ENCODE measurements around the gene DAAM1. TPM values are rescaled to one million over a fixed set of nuclear protein-coding genes. Genes with fewer than 3 reads are reported as not detected.

Gene DAAM1
- polyA plus RNA-seq, 1 donor from 2014 or later: 161 TPM

GRCh38 chr14:59210621-59211020 lies 22.2 kb downstream of the DAAM1 start:
- Histone ChIP-seq H4K20me1 (ENCODE audit: insufficient read depth) (peaks cover 22% of the 10 kb centered on the region), H3K4me3 (ENCODE audit: low read length) (no peak overlapping the region), H3K27ac (ENCODE audit: low read length) (no peak overlapping the region), H3K36me3 (ENCODE audit: insufficient read depth, low read length) (no peaks in the 10 kb centered on the region), H3K9me2 (ENCODE audit: insufficient read depth, low read length) (no peaks in the 10 kb centered on the region), H3K79me2 (replicated peaks; ENCODE audit: insufficient read depth, low read length) (peaks cover 96% of the 10 kb centered on the region), H3K9me3 (ENCODE audit: low read length) (peaks cover 3% of the 10 kb centered on the region), H3K9ac (ENCODE audit: low read length) (no peak overlapping the region), H3K27me3 (ENCODE audit: insufficient read depth, low read depth, low read length) (no peaks in the 10 kb centered on the region), H3F3A (ENCODE audit: insufficient read depth, low read length, poor library complexity, severe bottlenecking) (no peaks in the 10 kb centered on the region), H2AFZ (ENCODE audit: low read depth, low read length) (no peak overlapping the region), H3K4me2 (ENCODE audit: low read length) (no peak overlapping the region)
- TF ChIP-seq EZH2 (IDR thresholded peaks at IDR 0.05; ENCODE audit: borderline replicate concordance, insufficient read depth, low read length, poor library complexity, severe bottlenecking) (no peak), TAF1 (IDR thresholded peaks at IDR 0.05; ENCODE audit: low read depth) (no peak), POLR2AphosphoS5 (IDR thresholded peaks at IDR 0.05) (no peak), MXI1 (conservative IDR thresholded peaks at IDR 0.05; ENCODE audit: poor library complexity, severe bottlenecking) (no peak), REST (IDR thresholded peaks at IDR 0.05; ENCODE audit: borderline replicate concordance) (no peak), RAD21 (conservative IDR thresholded peaks at IDR 0.05) (no peak), EP300 (conservative IDR thresholded peaks at IDR 0.05; ENCODE audit: poor library complexity, severe bottlenecking) (no peak), SMC3 (conservative IDR thresholded peaks at IDR 0.05; ENCODE audit: poor library complexity) (no peak), CTCF (IDR thresholded peaks at IDR 0.05; ENCODE audit: poor library complexity, severe bottlenecking) (no peak)

- Histone ChIP-seq H3K27me3 (ENCODE audit: insufficient read depth, low read depth, low read length) (no peaks in the 10 kb centered on the region), H3F3A (ENCODE audit: insufficient read depth, low read length, poor library complexity, severe bottlenecking) (no peaks in the 10 kb centered on the region), H3K4me2 (ENCODE audit: low read length) (no peak overlapping the region), H3K9me3 (ENCODE audit: low read length) (peaks cover 3% of the 10 kb centered on the region), H3K9ac (ENCODE audit: low read length) (no peak overlapping the region), H3K27ac (ENCODE audit: low read length) (no peak overlapping the region), H4K20me1 (ENCODE audit: insufficient read depth) (peaks cover 39% of the 10 kb centered on the region), H2AFZ (ENCODE audit: low read depth, low read length) (no peak overlapping the region), H3K36me3 (ENCODE audit: insufficient read depth, low read length) (no peaks in the 10 kb centered on the region), H3K9me2 (ENCODE audit: insufficient read depth, low read length) (no peaks in the 10 kb centered on the region), H3K79me2 (replicated peaks; ENCODE audit: insufficient read depth, low read length) (peaks cover 97% of the 10 kb centered on the region), H3K4me3 (ENCODE audit: low read length) (no peak overlapping the region)
- no peak for TF ChIP-seq MXI1 (conservative IDR thresholded peaks at IDR 0.05; ENCODE audit: poor library complexity, severe bottlenecking)
- TF ChIP-seq REST (IDR thresholded peaks at IDR 0.05; ENCODE audit: borderline replicate concordance): no peak
- no peak for TF ChIP-seq CTCF (IDR thresholded peaks at IDR 0.05; ENCODE audit: poor library complexity, severe bottlenecking)
- no peak for TF ChIP-seq EZH2 (IDR thresholded peaks at IDR 0.05; ENCODE audit: borderline replicate concordance, insufficient read depth, low read length, poor library complexity, severe bottlenecking)
- no peak for TF ChIP-seq RAD21 (conservative IDR thresholded peaks at IDR 0.05)
- no peak for TF ChIP-seq POLR2AphosphoS5 (IDR thresholded peaks at IDR 0.05)
Measured at GRCh38 chr14:59213368-59214315, 25.2 kb downstream of the DAAM1 start.

All from neural cell (in vitro differentiated cells).